ENCODE results near the gene RFTN1.

The RFTN1 gene

GRCh38 chr3:16510620-16511319 is 2.7 kb downstream of the RFTN1 start:
- intact Hi-C loops (cut with DNase I), result no loop called here
- DNase-seq, result no peak

- no peak for DNase-seq
- intact Hi-C loops (cut with DNase I), result no loop called here
These were observed 3.5 kb downstream of the RFTN1 start for GRCh38 chr3:16509721-16510619.

DNA sequence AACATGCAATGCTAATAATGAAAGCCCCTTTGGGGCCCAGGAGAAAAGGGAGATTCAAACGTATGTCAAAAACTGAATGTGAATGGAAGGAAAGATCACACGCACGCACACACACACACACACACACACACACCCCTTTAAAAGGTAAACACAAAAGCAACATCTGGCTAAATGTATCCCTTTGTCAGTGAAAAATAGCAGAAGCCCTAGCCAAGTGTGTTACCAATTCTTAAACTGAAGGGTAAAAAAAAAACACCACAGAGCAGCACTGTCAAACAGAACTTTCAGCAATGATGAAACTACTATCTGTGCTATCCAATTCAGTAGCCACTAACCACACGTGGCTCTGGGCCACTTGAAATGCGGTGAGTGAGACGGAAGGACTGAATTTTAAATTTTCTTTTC is 4.9 kb downstream of the RFTN1 start:
- DNase-seq, result no peak
- intact Hi-C loops (cut with DNase I), result no loop called here

DNA sequence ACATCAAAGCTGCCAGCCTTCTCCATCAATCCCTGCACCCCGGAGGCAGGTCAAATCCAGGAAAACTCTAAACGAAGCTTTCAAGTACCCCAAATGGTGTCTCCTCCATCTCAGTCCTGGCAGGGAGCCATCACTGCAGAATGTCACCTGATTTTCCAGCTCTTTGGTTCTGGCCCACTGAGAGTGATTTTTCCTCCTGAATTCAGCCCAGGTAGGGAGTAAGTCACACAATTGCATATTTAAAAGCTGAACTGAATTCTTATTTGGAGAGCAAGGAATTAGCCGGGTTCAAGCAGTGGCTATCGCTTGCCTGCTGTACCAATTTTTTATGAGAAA is 5.3 kb downstream of the RFTN1 start:
- DNase-seq, result no peak
- intact Hi-C loops (cut with DNase I), result no loop called here

DNA sequence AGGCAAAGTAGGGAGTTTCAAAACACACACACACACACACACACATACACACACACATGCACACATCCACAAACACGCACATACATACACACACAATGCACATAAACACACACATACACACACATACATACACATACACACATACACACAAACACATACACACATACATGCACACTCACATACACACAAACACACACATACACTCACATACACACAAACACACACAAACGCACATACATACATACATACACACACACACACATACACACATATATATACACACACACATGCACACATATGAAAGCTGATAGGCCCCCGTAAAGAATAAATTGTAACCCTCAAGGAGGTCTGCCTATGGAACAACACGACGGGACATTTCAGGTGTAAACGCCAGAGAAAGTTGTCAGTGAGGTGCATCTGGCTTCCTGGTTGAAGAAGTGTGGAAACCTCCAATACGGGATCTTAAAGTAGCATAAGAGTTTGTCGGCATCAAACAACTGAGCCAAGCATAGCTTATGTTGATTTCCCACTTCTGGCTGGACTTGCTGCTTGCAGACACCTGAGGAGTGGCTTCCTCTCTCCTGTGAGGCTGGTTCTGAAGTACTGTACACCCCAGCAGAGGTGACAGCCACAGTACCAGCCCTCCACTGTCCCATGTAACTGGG is 5.8 kb downstream of the RFTN1 start:
- intact Hi-C loops (cut with DNase I), result no loop called here
- no peak for DNase-seq

- no peak for DNase-seq
- intact Hi-C loops (cut with DNase I), result no loop called here
These were observed 6.5 kb downstream of the RFTN1 start for GRCh38 chr3:16506884-16507577.

GRCh38 chr3:16506451-16506850 is 7.0 kb downstream of the RFTN1 start:
- intact Hi-C loops (cut with DNase I), result no loop called here
- DNase-seq, result no peak

DNA sequence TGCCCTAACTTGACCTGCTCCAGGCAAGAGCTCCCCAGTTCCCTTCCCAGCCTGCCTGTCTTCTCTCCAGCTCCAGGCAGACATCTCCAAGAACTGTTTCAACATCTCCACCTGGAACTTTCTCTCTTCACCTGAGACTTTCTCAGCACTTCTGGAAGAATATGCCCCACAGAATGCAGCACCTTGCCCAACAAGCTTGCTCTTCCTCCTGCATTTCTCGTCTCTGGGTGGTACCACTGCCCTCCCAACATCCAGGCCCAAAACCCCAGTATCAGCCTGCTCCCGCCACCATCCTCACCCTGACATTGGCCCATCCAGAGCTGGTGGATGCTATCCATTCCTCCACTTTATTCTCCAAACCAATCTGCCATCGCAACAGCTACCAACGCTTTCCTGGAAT is 8.8 kb downstream of the RFTN1 start:
- no peak for DNase-seq
- intact Hi-C loops (cut with DNase I), result no loop called here

DNA sequence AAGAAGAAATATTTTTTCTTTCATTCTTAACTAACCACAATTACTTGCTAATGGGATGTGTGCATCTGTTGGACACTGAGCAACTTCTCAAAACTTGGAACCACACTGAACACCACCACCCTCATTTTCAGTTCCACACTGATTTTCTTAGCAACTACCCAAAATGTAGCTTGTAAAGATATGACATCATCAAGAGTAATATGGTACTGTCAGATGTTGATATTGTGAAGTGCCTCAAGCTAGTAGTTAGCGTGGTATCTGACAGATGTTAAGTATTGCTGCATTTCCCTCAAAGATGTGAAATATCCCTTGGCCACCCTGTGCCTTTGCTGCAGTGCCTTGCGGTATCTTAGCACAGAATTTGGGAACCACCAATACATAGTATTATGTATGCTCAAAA is 9.3 kb downstream of the RFTN1 start:
- intact Hi-C loops (cut with DNase I), result no loop called here
- DNase-seq, result no peak

GRCh38 chr3:16503191-16503776 is 10.2 kb downstream of the RFTN1 start:
- no peak for DNase-seq
- intact Hi-C loops (cut with DNase I), result no loop called here

- DNase-seq, result no peak
- intact Hi-C loops (cut with DNase I), result no loop called here
These were observed 11.1 kb downstream of the RFTN1 start for GRCh38 chr3:16502347-16502908.

GRCh38 chr3:16501376-16501775 is 12.1 kb downstream of the RFTN1 start:
- intact Hi-C loops (cut with DNase I), result no loop called here
- DNase-seq, result no peak

- DNase-seq, result no peak
- intact Hi-C loops (cut with DNase I), result no loop called here
These were observed 12.6 kb downstream of the RFTN1 start for GRCh38 chr3:16500911-16501310.

- no peak for DNase-seq
- intact Hi-C loops (cut with DNase I), result no loop called here
These were observed 13.4 kb downstream of the RFTN1 start for GRCh38 chr3:16500093-16500492.

DNA sequence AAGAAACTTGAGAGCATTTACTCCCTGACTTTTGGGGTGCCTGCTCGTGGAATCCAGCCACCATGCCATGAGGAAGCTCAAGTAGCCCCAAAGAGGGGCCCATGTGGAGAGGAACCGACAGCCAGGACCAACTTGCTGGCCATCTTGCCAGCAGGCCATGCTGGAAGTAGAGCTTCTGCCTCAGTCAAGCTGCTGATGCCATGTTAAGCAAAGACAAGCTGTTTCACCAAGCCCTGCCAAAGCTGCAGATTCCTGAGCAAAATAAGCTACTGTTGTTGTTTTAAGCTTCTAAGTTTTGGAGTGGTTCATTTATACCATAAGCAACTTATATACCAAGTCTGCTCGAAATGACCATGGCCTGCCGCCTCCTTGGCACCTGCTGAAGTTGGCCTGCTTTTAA is 14.1 kb downstream of the RFTN1 start:
- DNase-seq, result no peak
- intact Hi-C loops (cut with DNase I), result no loop called here

DNA sequence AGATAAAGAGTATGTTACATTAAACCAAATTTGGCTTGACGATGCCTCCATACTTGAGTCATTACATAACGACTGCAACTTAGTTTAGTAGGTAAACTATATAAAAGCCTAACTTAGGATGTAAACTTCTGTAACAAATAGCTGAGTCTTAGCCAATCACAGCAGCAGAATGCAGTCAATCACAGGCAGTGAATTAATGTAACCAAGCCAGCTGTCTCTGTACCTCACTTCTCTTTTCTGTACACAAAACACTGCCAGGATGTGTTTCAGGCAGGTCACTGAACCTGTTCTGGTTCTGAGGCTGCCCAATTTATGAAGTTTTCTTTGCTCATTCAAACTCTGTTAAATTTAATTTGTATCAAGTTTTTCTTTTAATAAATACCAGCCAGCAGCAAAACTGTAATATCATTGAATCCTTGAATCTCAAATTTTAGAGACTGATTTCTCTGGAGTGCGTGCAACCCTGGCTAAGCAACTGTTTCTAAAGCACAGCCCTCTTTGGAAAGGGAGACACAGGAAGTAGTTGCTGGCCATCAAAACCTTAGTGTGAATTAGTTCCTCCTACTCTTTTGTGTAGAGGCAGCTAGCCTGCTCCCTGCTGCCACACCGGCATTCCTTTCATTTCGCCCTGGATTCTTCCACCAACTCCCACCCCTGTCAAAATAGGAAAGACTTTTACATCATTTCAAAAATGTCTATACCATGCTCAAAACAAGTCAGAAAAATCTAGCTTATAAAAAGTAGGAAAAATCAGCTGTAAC is 15.2 kb downstream of the RFTN1 start:
- no peak for DNase-seq

GRCh38 chr3:16496408-16497222 is 16.9 kb downstream of the RFTN1 start:
- no peak for DNase-seq

More for the DNA sequence above, 15.2 kb downstream of the RFTN1 start:
- intact Hi-C loops (cut with DNase I), result no loop called here

More at GRCh38 chr3:16496408-16497222, 16.9 kb downstream of the RFTN1 start:
- intact Hi-C loops (cut with DNase I), result no loop called here
